Ovary (tissue), 9 donors: Measurements from ENCODE around the gene LGR5. TPM values are rescaled to one million over a fixed set of nuclear protein-coding genes. Genes with fewer than 3 reads are reported as not detected.

Experiments used
- DNase-seq, 5 donors: peaks; one replicate each; pipeline ENCODE4 v3.0.0-alpha.2; 2019 to 2020
- H3K27ac ChIP-seq, 2 donors: fragments of 200-600 bp; one replicate each; pipeline versions ENCODE4 v1.5.1 to v1.8.0; 2019 to 2022
- H3K27me3 ChIP-seq: fragments of 200-600 bp; one replicate; pipeline ENCODE4 v1.8.0; 2022
- H3K36me3 ChIP-seq: fragments of 200-600 bp; sonication (generic); one replicate; pipeline ENCODE4 v1.5.1; 2019
- H3K4me1 ChIP-seq: one replicate; pipeline ENCODE4 v1.8.1; 2013; ENCODE audit warnings: mild to moderate bottlenecking, moderate library complexity; ENCODE audit not compliant: insufficient read depth
- H3K4me3 ChIP-seq: fragments of 200-600 bp; sonication (generic); one replicate; pipeline ENCODE4 v1.5.1; 2017
- H3K9me3 ChIP-seq, 2 donors: fragments of 200-600 bp in 1 of 2; sonication (generic) in 1 of 2; one replicate each; pipeline versions ENCODE4 v1.5.1 to v1.8.1; 2013 to 2019; ENCODE audit warnings: mild to moderate bottlenecking in 1 of 2, moderate library complexity in 1 of 2
- EP300 ChIP-seq: sonication (generic); formaldehyde crosslinking; IDR thresholded peaks from one replicate; pipeline ENCODE4 v1.6.1; 2017; ENCODE audit warnings: antibody characterized with exemption
- POLR2A ChIP-seq: fragments of 450-650 bp; IDR thresholded peaks from one replicate; pipeline ENCODE4 v1.6.1; 2017; ENCODE audit warnings: antibody characterized with exemption, mild to moderate bottlenecking, moderate library complexity
- WGBS, 3 donors: extraction: QIAGEN DNeasy Blood & Tissue Kit in 1 of 3; methylation state at CpG; one replicate each; pipeline versions ENCODE4 v1.1.5 to v1.1.7; 2013 to 2017; 5-methylcytosine and 5-hydroxymethylcytosine counted together
- intact Hi-C, 4 donors: fragments of 100-400 bp; cut with DNase I; formaldehyde crosslinking; loops; one replicate each; pipeline versions ENCODE4 v1.11.0 to v1.15.1; 2022 to 2023
- polyA plus RNA-seq, 2 donors: library from polyadenylated mRNA; stranded (reverse); fragments of 200-250 nt in 1 of 2; fragments of 350-450 nt in 1 of 2; fragmentation: Illumina TruSeq in 1 of 2; extraction: RNeasy Lipid Tissue Mini Kit (QIAGEN cat#74804) in 1 of 2; gene quantifications; one replicate each; pipeline ENCODE4 v1.2.3, GENCODE V29; 2013 to 2014
- total RNA-seq, 7 donors: library from RNA; depleted of rRNA in 2 of 7; stranded (reverse); fragments of >200 nt in 2 of 7; fragmentation: NEBNext Ultra II Directional in 3 of 7; extraction: Animal tissue kit (Norgen Biotek cat#: 25700) in 3 of 7; gene quantifications; one replicate each; pipeline versions ENCODE4 v1.1.0 to v1.2.4, GENCODE V29; 2016 to 2023
- TF ChIP-seq, protein P1 (sequence below), 3 donors: fragments of 450-650 bp in 2 of 3; fragments of 200-600 bp in 1 of 3; IDR thresholded peaks; one replicate each; pipeline versions ENCODE4 v1.5.1 to v1.8.0; 2016 to 2022; ENCODE audit warnings: antibody characterized with exemption in 3 of 3, mild to moderate bottlenecking in 1 of 3
- donor health status: DM: no; HTN: no; CAD: no; lungs with moderate emphysema.
- donor health status: DM: no; HTN: no; CAD: no.
- donor health status: Bipolar disorder and iron deficiency.
- donor health status: DM: yes; HTN: yes; CAD: no.
- donor health status: DM: no; HTN: no; CAD: no.
- donor health status: DM: yes; HTN: yes; CAD: no.

The LGR5 gene
- total and polyA plus RNA-seq, 9 donors, result 0.31 to 3.5 (median 0.84) TPM

DNA sequence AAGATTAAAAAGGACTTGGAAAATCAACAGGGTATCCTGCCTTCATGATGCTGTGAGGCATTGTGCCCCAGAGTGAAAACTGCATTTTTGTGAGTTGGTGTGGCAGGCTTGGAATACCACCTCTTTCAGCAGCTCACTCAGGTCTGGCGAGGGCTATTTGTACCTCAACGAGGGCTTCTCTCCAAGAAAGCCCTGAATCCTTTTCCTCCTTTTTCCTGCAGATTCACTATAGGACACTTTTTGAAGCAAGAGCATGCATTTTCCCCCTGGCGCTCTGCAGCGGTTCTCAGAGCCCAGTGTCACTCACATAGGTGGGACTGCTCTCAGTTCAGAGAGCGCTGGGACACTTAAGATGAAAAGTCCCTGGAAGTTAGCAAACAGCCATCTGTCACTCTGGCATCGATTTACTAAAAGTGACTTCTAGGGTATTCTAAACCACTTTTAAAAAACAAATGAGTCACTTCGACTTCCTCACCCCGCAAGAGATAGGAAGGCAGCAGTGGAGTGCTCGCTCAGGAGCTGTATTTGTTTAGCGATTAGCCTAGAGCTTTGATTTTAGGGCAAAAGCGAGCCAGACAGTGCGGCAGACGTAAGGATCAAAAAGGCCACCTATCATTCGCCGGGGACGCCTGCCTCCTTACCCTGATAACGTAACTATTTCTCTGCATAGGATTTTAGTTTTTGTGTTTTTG is 782 bp upstream of the LGR5 start:
- WGBS, 3 donors, result 2 to 3% (median 2%) methylated on average over 17 of the region's 17 CpGs
- Histone ChIP-seq H3K36me3 (no peaks in the 10 kb centered on the region), H3K27ac (no peak overlapping the region), H3K27me3 (no peaks in the 10 kb centered on the region), H3K9me3 (peaks cover 0 to 6% of the 10 kb centered on the region in 2 donors), H3K4me1 (no peaks in the 10 kb centered on the region), H3K4me3 (peak overlapping the region; percentile 32)
- TF ChIP-seq POLR2A (no peak), EP300 (no peak)
- TF ChIP-seq, protein P1, sequence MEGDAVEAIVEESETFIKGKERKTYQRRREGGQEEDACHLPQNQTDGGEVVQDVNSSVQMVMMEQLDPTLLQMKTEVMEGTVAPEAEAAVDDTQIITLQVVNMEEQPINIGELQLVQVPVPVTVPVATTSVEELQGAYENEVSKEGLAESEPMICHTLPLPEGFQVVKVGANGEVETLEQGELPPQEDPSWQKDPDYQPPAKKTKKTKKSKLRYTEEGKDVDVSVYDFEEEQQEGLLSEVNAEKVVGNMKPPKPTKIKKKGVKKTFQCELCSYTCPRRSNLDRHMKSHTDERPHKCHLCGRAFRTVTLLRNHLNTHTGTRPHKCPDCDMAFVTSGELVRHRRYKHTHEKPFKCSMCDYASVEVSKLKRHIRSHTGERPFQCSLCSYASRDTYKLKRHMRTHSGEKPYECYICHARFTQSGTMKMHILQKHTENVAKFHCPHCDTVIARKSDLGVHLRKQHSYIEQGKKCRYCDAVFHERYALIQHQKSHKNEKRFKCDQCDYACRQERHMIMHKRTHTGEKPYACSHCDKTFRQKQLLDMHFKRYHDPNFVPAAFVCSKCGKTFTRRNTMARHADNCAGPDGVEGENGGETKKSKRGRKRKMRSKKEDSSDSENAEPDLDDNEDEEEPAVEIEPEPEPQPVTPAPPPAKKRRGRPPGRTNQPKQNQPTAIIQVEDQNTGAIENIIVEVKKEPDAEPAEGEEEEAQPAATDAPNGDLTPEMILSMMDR (IDR thresholded peaks at IDR 0.05), result no peak
- intact Hi-C loops, result no loop called here
- DNase-seq, result no peak

DNA sequence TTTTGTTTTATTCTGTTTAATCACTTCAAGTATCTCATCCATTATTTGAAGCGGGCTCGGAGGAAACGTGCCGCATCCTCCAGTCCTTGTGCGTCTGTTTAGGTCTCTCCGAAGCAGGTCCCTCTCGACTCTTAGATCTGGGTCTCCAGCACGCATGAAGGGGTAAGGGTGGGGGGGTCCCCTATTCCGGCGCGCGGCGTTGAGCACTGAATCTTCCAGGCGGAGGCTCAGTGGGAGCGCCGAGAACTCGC is 311 bp upstream of the LGR5 start:
- TF ChIP-seq POLR2A, result no peak
- TF ChIP-seq EP300, result no peak
- TF ChIP-seq, protein P1 (IDR thresholded peaks at IDR 0.05), result no peak
- Histone ChIP-seq H3K4me1 (no peaks in the 10 kb centered on the region), H3K27me3 (no peaks in the 10 kb centered on the region), H3K27ac (no peak overlapping the region), H3K9me3 (peaks cover 0 to 6% of the 10 kb centered on the region in 2 donors), H3K36me3 (no peaks in the 10 kb centered on the region), H3K4me3 (peak overlapping the region; percentile 32)
- intact Hi-C loops, result no loop called here
- DNase-seq, result no peak
- WGBS, 3 donors, result 0 to 1% (median 0%) methylated on average over 17 of the region's 17 CpGs

DNA sequence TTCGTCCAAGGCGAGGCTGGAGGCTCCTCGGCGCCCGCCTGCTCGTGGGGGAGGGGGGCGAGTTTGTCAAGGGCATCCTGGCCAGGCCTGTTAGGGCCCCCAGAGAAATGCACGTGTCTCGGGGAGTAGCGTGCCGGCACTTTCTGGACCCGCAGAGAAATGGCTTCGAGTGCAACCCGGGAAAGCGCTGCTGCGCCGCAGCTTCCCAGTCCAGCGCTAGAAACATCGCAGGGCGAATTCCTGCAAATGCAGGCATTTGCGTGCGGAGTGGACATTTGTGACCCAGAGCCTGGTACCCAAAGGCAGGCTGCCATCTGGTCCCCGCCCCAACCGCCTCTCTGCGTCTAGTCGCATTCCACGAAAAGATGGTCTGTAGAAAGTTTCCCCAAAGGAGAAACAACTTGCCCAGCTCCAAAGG is 756 bp downstream of the LGR5 start:
- H3K4me3 ChIP-seq, result peak overlapping the region; percentile 32
- intact Hi-C loops, result no loop called here
- no peaks in the 10 kb centered on the region for H3K36me3 ChIP-seq
- no peak overlapping the region for H3K27ac ChIP-seq
- 0 to 1% (median 1%) methylated on average over 25 to 27 of the region's 27 CpGs for WGBS, 3 donors
- H3K27me3 ChIP-seq, result no peaks in the 10 kb centered on the region
- peaks cover 0 to 6% of the 10 kb centered on the region in 2 donors for H3K9me3 ChIP-seq
- no peak for DNase-seq
- TF ChIP-seq, protein P1 (IDR thresholded peaks at IDR 0.05), result no peak
- TF ChIP-seq EP300, result no peak
- no peak for TF ChIP-seq POLR2A
- no peaks in the 10 kb centered on the region for H3K4me1 ChIP-seq

DNA sequence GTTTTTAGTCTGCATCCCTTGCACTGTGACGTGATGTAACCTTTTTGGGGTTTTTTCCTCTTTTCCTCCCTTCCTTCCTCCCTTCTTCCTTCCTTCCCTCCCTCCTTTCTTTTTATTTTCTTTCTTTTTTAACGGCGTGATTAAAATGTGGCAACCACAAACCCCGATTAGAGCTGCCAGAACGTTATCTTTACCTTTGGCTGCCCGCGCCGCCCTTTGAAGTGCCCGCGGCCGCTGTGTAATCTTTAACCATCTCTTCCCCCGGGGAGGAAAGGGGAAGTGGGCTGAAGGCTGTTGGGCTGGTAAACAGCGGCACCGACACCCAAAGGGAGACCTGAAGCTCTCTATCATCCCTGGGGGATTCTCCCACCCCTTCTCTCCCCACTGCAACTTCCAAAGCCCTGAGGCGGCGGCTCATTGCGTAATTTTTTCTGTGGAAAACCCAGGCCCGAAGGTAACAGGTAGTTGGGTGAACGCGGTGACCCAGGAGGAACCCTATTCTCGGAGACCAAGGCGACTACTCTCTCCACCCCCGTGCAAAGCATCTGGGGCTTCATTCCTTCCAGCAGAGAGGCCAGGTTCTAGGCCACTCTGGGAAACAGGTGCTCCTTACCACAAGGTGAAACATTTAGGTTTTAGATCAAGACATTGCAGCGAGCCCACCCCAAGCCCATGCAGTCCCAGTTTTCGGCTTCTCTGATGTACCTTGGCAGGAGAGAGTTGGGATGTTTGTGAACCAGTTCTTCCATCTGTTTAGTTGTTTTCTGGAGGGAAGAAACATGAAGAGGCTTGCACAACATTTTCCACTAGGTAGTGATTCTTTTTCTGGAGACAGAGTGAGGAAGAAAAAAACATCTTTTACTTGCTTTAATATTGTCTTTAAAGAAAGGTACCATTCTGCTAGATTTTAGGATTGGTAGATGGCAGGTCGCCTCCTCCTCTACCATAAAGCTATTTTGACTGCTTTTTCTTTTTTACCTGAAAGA is 1.5 kb downstream of the LGR5 start:
- Histone ChIP-seq H3K27ac (no peak overlapping the region), H3K27me3 (no peaks in the 10 kb centered on the region), H3K36me3 (no peaks in the 10 kb centered on the region), H3K4me3 (no peak overlapping the region), H3K9me3 (peaks cover 0 to 5% of the 10 kb centered on the region in 2 donors), H3K4me1 (no peaks in the 10 kb centered on the region)
- intact Hi-C loops, result no loop called here
- WGBS, 3 donors, result 14 to 20% (median 19%) methylated on average over 26 of the region's 26 CpGs
- DNase-seq, result no peak
- TF ChIP-seq EP300 (no peak), POLR2A (no peak)
- TF ChIP-seq, protein P1 (IDR thresholded peaks at IDR 0.05), result no peak
